ENCODE measurements around the gene MTHFD2L.

GRCh38 chr4:74291471-74291870 is 133.6 kb downstream of the MTHFD2L start:
- TF ChIP-seq POLR2AphosphoS5 (IDR thresholded peaks at IDR 0.05) (no peak), RAD21 (conservative IDR thresholded peaks at IDR 0.05) (no peak), EP300 (conservative IDR thresholded peaks at IDR 0.05; ENCODE audit: poor library complexity, severe bottlenecking) (no peak), EZH2 (IDR thresholded peaks at IDR 0.05; ENCODE audit: borderline replicate concordance, insufficient read depth, low read length, poor library complexity, severe bottlenecking) (no peak)
- TF ChIP-seq, protein P1, sequence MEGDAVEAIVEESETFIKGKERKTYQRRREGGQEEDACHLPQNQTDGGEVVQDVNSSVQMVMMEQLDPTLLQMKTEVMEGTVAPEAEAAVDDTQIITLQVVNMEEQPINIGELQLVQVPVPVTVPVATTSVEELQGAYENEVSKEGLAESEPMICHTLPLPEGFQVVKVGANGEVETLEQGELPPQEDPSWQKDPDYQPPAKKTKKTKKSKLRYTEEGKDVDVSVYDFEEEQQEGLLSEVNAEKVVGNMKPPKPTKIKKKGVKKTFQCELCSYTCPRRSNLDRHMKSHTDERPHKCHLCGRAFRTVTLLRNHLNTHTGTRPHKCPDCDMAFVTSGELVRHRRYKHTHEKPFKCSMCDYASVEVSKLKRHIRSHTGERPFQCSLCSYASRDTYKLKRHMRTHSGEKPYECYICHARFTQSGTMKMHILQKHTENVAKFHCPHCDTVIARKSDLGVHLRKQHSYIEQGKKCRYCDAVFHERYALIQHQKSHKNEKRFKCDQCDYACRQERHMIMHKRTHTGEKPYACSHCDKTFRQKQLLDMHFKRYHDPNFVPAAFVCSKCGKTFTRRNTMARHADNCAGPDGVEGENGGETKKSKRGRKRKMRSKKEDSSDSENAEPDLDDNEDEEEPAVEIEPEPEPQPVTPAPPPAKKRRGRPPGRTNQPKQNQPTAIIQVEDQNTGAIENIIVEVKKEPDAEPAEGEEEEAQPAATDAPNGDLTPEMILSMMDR (IDR thresholded peaks at IDR 0.05; ENCODE audit: poor library complexity, severe bottlenecking), result no peak

Measured in neural cell (in vitro differentiated cells).